NCI-H774 (cell line): ENCODE data around the gene PCCB.
"Not testable (repeated sequence)": the region's sequence is repeated elsewhere in the genome, so short reads cannot be mapped to it uniquely, and the experiment has no call there.

Experiments used
- DNase-seq: peaks from one replicate; lab custom pipeline; 2025; lab: John Stamatoyannopoulos, UW

PCCB gene

GRCh38 chr3:136263251-136263650 lies 13.1 kb downstream of the PCCB start:
- DNase-seq, result no peak

GRCh38 chr3:136266468-136267125 lies 16.5 kb downstream of the PCCB start:
- DNase-seq, result not testable (repeated sequence)

- no peak for DNase-seq
Observed at GRCh38 chr3:136267235-136267634, 17.1 kb downstream of the PCCB start.

GRCh38 chr3:136270179-136270578 lies 20.0 kb downstream of the PCCB start:
- DNase-seq, result no peak

- not testable (repeated sequence) for DNase-seq
Observed at GRCh38 chr3:136271626-136272025, 21.5 kb downstream of the PCCB start.

GRCh38 chr3:136276049-136276755 lies 26.1 kb downstream of the PCCB start:
- no peak for DNase-seq

GRCh38 chr3:136277115-136277514 lies 27.0 kb downstream of the PCCB start:
- DNase-seq, result peak; percentile 10

- DNase-seq, result peak; percentile 48
Observed at GRCh38 chr3:136277634-136278033, 27.5 kb downstream of the PCCB start.

GRCh38 chr3:136279092-136279491 lies 29.0 kb downstream of the PCCB start:
- DNase-seq, result no peak

- no peak for DNase-seq
Observed at GRCh38 chr3:136280961-136281360, 30.8 kb downstream of the PCCB start.

GRCh38 chr3:136281966-136282520 lies 31.9 kb downstream of the PCCB start:
- DNase-seq, result no peak

GRCh38 chr3:136283627-136284026 lies 33.5 kb downstream of the PCCB start:
- no peak for DNase-seq

GRCh38 chr3:136291302-136291701 lies 41.2 kb downstream of the PCCB start:
- DNase-seq, result no peak

- DNase-seq, result no peak
Observed at GRCh38 chr3:136292500-136292899, 42.4 kb downstream of the PCCB start.

GRCh38 chr3:136293279-136293678 lies 43.1 kb downstream of the PCCB start:
- DNase-seq, result no peak

GRCh38 chr3:136294176-136294575 lies 44.0 kb downstream of the PCCB start:
- DNase-seq, result no peak

GRCh38 chr3:136296960-136297359 lies 46.8 kb downstream of the PCCB start:
- no peak for DNase-seq

- no peak for DNase-seq
Observed at GRCh38 chr3:136297826-136298225, 47.7 kb downstream of the PCCB start.

- no peak for DNase-seq
Observed at GRCh38 chr3:136300444-136300843, 50.3 kb downstream of the PCCB start.

GRCh38 chr3:136305879-136306278 lies 55.7 kb downstream of the PCCB start:
- DNase-seq, result peak; percentile 0

- no peak for DNase-seq
Observed at GRCh38 chr3:136311261-136311660, 61.1 kb downstream of the PCCB start.

GRCh38 chr3:136311968-136312367 lies 61.8 kb downstream of the PCCB start:
- DNase-seq, result no peak

- DNase-seq, result no peak
Observed at GRCh38 chr3:136326316-136326715, 76.2 kb downstream of the PCCB start.
